HG03460 (cell line): Measurements from ENCODE around the gene ZNF385C.

ENCODE experiments used
- ATAC-seq: cut with Tn5 transposase; IDR thresholded peaks from one replicate; pipeline ENCODE4 v1.9.1; 2021; ENCODE audit not compliant: unreplicated experiment

Gene ZNF385C

DNA sequence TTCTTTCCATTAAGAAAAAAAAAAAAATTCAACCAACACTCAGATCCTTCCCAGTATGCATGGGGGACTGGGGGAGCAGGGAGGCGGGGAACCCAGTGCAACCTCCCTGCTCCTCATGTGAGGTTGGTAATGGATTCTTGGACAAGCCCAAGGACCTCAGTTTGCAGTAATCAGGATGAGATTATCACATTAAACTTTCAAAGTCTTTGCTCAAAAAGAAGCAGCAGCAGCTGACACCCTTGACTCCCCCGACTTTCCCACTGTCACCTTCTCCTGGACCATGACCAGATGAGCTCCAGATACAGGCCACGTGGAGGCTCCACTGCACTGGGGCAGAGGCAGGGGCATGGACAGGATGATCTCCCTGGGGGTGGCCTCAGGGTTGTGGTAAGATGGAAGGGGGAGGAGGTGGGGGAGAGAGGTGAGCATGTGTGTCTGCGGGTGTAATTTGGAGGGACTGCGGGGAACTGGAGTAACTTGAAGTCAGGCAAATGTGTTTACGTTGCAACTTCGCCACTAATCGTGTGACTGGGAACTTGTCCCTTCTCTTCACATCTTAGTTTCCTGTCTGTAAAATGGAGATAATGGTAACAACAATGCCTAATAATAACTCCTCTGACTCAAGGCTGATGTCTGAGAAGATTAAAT lies 19.8 kb downstream of the ZNF385C start:
- no peak for ATAC-seq

DNA sequence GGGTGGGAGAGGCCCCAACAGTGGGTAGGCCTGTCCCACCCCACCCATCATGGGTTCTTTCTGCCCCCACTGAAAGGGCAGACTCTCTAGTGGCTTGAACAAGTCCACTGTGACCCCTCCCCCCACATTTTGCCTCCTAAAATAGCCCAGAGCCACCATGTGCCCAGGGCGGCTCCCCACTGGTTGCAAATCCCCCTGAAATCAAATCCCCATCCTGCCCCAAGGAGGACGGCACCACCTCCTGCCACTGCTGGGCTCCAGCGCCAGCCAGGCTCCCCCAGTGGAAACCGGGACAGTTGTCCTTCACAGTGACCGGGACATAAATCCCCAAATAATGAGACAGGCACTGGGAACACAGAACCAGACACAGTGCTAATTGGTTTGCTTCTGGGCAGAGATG lies 20.5 kb downstream of the ZNF385C start:
- ATAC-seq = no peak

DNA sequence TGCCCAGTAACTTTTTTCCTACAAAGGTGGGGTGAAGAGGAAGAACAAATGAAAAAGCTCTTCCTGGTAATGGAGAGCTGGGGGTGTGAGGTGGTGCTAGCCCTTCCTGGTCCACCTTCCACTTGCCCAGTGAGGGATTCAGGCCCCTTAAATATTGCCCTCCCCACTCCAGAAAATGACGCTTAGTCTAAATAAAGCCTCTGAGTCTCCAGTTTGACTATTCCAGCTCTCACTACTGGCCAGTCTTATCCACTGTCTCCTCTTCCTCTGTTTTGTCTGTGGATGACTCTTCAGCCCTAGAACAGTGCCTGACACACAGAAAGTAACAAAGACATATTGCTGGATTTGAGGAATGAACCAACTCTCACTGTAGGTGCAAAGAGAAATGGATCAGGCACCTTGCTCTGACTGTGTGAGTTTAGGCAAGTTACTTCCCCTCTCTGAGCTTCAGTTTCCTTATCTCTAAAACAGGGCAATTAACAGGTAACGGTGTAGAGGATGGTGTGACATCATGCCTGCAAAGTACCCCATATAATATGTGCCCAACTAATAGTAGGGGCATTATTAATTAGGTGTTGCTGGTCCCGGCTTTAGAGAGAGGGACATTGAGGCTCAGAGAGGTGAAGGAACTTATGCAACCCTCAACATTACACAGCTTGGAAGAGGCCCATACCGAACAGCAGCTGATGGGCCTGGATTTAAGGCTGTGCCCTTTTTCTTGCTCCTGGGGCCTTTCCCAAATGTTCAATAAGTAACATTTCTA lies 21.3 kb downstream of the ZNF385C start:
- ATAC-seq = no peak

DNA sequence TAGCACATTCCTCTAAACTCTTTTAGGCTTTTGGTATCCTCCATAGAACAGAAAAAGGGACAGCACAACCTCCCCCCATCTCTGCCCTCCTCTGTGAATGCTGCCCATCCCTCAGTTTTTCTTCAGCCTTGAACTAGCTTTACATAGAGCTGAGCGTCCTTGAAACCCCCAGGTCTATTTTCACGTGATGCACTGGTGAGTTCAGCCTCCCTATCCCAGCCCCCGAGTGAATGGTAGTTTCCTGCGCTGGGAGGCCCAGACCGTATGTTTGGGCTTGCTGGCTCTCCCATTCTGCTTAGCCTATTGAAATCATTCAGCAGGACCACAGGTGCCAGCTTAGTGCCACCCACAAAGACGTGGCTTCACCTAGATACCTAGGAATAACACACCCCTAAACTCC lies 22.5 kb downstream of the ZNF385C start:
- ATAC-seq = no peak

DNA sequence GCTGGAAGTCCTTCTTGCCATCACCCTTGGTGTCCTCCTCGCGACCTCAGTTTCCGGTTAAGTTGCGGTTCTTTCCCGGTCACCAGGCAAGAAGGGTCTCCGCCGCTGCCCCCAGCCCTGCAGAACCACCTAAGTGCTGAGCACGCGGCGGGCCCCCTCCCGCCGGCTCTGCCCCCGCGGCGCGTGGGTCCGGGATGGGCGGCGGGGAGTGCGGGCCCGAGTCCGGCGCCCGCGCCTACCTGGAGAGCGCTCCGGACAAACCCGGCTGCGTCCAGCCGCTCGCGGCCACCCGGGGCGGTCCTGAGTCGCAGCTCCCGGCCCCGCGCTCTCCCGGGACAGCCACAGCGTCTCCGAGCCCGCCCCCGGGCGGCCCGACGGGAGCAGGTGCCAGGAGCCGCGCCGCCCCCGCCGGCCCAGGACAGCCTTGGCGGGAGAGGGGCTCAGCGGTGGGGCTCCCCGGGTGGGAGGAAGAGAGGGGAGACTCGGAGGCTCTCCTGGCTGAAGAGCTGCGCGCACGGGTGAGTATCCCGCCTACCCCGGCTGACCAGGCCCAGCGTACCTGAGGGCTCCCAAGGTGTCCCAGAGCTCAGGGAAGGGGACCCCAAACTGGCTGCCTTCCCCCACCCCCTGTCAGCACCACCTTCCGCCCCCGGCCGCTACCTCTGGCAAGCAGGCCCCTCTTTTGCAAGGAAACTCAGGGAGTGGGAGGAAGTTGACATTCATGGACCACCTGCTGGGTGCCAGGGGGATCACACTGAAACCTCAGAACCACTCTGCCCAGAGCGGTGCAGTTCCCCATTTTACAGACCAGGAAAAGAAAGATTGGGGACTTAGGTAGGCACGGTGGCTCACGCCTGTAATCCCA lies 25.7 kb downstream of the ZNF385C start:
- no peak for ATAC-seq

DNA sequence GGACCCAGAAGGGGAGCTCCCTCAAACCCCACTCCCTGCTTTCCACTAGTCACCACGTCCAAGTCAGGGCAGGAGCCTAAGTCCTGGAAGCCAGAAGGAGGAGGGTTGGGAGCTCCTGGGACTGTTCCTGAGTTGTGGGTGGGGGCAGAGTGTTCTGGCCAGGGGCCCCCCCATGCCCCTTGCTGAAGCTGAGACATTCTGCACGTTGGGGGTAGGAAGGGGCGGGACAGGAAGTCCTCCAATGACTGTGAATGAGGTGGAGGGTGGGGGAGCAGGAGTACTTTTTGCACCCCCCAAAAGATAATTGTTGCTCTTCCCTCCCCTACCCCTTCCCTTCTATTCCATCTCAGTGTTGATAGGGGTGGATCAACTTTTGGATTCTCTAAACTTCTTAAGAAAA lies 26.5 kb downstream of the ZNF385C start:
- ATAC-seq = no peak

DNA sequence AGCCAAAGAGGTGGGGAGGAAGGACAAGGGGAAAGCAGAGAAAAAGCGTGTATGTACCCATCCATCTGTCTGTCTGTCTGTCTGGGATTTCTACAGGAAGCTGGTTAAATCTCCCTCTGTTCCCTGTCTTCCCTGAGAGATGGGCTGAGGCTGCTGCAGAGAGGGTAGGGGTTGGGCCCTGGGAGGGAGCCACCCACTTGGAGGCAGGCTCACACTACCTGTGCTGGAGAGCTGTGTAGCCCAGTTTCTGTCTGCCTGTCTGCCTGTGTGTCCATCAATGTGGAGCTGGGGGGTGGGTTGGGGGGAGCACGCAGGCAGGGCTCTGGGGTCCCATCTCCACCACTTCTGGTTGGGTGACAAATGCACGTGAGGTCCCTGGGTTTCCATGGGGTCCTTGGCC lies 29.3 kb downstream of the ZNF385C start:
- ATAC-seq = no peak

DNA sequence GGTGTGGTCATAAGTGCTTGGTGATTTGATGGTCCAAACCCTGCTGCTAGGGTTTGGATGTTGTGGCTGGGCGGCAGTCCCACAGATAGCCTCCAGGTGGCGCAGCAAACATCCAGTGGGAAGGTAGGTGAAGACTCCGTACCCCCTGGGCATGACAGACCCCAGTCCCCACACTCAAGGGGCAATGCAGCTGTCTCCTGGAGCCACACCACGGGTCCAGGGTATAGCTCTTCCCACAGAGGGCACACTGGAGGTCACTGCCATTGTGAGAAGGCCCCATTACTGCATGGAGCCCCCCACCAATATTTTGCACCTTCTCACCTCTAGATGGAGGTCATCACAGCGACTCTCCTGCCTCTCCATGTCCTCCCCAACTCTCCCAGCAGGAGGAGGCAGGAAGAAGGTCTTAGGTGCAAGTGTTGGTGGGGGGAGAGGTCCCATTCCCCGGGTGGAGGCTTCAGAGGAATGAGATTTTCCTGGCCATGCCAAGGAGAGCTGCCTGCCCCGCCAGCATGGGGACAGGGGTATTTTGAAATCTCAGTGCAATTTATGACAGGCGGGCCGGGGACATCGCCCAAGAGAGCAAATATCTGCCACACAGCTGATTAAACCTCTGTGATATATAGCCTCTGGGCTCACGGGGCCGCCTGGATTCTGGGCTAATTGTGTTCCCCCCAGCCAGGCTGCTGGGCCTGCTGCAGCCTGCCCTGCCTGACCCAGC lies 30.7 kb downstream of the ZNF385C start:
- ATAC-seq = no peak

DNA sequence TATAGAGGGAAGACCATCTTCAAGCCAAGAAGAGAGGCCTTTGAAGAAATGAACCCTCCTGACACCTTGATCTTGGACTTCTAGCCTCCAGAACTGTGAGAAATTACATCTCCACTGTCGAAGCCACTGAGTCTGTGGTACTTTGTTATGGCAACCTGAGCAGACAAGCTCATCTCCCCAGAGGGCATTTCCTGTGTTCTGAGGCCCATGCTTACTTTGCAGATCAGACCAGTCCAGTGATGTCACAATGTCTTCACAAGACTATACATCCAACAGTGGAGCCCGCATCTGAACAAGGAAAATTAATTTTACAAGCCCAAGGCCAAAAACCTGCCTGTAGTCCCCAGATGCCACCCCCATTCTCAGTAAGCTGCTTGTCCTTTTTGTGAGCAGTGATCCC lies 33.1 kb downstream of the ZNF385C start:
- no peak for ATAC-seq

DNA sequence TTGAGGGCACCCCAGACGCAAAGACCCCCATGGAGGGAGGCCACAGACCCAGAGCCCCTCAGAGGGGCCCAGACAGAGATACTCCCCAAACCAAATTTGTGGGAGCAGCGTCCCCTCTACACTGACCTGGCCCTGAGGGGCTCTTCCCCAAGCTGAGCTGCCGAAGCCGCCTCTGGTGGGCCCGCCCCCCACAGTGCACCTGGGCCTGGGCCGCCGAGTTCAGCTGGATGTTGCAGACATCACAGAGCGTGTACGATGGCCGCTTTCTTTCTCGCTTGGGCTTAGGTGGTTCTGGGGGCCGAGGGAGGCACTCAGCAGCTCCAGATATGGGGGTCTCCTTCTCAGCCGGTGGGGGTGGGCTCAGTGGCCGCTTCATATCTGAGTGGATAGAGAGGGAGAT lies 35.6 kb downstream of the ZNF385C start:
- ATAC-seq = no peak

DNA sequence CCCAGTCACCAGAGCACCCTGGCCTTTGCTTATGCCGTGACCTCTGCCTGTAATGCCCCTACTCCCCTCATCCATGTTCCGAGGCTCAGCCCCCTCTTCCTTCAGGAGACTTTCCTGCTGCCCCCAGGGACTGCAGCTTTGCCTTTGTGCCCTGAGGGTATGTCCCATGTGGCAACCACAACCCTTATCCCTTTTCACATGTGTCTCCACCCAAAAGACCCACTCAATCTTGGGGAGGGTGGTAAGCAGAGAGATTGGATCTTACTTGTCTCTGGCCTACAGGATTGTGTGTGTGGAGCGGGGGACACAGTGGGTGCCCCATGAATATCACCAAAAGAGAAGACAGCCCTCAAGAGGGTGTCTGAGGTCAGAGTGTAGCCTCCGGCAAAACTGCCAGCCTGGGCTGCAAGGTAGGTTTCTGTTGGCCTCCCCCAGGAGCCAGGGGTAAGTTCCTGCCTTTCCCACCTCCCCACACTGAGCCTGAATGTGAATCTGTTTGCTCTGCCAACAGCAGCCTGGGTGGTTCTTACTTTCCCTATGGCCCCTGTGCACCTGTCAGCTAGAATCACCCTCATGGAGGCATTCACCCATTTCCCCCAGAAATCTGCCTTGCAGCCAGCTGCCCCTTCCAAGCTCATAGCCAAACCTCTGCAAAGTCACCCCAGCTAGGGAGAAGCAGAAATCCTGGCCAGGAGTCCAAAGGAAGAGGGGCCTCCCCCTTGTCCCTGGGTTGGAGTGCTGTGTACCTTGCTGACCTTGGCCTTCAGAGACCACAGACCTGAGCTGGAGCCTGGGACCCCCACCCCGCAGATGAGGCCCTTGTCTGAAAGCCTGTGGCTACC lies 36.4 kb downstream of the ZNF385C start:
- ATAC-seq = no peak

DNA sequence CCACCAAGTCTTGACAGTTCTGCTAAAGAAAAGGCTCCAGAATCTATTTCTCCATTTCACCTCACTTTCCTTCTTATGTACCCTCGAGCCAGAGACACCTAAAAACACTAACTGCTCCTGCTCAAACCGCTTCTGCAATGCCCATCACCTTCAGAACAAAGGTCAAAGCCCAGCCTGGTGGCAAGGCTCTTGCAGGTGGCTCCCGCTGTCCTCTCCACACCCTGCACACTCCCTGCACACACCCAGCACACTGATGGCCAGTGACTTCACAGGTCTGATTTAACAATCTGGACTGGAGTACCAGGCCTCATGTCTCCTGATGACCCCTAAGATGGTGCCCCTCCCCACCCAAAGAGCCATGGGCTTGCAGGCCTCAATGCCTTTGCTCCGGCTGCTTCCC lies 38.0 kb downstream of the ZNF385C start:
- no peak for ATAC-seq

DNA sequence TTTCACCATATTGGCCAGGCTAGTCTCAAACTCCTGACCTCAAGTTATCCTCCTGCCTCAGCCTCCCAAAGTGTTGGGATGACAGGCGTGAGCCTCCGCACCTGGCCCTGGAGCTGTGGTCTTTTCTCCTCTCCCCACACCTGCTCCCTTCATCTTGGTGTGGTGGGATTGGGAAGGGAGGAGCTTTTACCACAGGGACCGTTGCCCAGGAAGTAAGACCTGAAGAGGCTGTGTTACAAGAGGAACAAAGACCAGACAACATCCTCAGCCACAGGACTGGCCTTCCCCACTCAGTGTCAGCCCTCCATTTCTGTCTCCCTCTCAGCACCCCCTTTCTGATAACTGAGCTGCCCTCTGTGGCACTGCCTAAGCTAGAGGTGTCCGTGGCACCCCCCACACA lies 38.5 kb downstream of the ZNF385C start:
- no peak for ATAC-seq

DNA sequence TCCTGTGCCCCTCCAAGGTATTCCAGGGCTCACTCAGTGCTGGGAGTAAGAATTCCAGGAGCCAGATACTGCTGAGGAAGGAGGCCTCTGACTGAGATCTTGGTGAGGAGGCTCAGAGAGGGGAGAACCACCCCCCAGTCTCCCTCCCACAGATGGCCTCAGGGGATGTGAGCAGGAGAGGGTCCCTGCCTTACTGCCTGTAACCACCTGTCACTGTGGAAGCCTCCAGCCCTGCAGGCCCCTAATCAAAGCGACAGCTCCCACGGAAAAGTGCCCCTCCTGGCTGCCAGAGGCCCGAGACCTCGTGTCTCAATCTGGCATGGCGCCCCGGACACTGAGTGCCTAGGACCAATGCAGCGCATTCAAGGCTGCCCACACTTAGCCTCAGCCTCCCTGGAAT lies 40.2 kb downstream of the ZNF385C start:
- ATAC-seq = no peak

DNA sequence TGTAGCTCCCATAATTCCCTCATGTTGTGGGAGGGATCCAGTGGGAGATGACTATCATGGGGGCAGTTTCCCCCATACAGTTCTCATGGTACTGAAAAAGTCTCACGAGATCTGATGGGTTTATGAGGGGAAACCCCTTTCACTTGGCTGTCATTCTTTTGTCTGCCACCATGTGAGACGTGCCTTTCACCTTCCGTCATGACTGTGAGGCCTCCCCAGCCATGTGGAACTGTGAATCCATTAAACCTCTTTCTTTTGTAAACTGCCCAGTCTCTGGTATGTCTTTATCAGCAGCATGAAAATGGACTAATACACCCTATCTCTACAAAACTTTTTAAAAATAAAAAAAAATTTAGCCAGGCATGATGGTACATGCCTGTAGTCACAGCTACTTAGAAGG lies 41.6 kb downstream of the ZNF385C start:
- ATAC-seq = no peak

DNA sequence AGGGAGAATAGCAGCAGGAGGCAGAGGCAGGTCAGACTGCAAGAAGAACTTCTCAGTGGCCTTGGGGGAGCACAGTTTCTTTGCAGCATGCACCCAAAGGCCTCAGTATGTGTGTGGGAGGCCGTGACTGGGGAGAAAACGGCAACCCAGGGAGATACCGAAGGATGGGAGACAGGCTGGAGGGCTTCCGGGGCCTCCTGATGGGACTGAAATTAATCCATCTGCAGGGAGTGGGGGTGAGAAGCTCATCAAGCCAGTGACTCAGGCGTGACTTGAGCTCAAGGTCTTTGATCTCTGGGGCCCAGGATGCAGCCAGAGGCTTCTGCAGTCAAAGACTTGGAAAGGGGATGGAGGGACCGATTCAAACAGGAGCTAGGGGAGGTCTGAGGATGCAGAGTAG lies 42.8 kb downstream of the ZNF385C start:
- no peak for ATAC-seq

DNA sequence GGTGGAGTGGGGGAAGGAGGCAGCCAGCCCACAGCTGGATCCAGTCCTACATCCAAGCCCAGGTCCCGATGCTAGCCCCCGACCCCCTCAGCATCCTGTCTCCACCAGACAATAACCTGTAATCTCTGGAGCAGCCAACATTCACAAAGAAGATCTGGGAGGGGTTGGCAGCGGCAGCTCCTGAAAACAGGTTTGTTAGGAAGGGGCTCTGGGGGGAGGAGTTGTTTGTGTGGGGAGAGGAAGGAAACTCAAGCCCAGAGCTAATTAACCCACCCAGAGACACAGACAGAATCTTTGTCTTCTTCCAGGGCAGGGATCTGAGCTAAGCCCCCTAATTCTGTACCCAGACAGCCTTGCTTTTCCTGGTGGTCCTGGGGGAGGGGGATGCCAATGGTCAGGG lies 43.2 kb downstream of the ZNF385C start:
- ATAC-seq = no peak

DNA sequence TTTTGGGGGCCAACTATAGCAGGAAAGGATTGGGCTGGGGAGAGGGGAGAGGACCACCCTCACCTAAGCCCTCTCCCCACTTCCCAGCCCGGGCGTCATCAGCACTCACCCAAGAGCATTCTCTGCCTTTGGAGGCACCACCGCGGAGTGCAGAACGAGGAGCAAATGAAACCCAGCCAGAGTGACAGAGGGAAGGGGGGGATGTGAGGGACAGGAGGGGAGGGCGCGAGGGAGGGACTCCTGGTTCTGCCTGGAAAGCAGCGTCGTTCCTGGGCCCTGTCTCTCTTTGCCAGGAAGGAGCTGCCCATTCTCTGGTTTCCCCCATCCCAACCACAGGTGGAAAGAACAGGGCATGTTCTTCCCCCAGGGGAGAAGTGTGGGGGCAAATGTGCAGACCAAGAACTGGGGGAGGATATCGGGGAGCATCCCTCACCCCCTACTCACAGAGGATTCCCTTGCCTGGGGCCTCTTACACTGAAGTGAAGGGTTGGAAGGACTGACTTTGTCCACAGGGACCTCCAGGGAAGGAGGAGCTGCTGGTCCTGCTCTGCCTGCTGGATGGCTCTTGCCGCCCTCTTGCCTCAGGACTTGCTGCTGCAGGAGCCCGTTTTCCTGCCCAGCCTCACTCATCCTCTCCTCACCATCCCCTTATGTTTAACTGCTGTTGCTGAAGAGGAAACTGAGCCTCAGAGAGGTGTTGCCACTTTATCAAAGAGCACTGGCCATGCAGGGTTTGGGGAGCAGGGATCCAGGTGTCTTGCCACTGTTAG lies 44.4 kb downstream of the ZNF385C start:
- ATAC-seq = no peak

DNA sequence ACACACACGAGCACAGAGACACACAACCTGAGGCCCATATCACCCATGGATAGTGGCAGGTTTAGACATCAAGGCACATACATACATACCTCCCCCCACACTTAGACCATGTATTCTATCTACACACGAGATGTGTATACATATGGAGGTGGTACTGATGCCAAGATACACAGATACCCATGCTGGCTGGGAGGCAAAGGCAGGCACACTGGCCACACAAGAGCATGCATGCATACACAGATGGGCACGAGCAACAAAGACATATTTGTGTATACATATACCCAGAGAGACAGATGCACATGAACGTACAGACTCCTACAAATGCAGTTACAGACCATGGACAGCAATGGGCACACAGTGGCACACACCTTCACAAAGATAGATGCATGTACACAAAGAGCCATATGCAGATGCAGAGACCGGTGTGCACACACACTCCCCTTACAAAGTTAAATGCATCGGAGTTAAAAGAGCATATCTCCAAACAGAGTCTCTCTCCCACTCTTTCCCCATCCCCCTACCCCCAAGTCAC lies 45.9 kb downstream of the ZNF385C start:
- ATAC-seq = no peak
